DMS 273 treated with DMSO at 0.1 percent for 48 hours (cell line): Measurements from ENCODE around the gene CYBA.

Experiments
- DNase-seq: peaks from one replicate; lab custom pipeline; 2025; lab: John Stamatoyannopoulos, UW

The CYBA gene

DNA sequence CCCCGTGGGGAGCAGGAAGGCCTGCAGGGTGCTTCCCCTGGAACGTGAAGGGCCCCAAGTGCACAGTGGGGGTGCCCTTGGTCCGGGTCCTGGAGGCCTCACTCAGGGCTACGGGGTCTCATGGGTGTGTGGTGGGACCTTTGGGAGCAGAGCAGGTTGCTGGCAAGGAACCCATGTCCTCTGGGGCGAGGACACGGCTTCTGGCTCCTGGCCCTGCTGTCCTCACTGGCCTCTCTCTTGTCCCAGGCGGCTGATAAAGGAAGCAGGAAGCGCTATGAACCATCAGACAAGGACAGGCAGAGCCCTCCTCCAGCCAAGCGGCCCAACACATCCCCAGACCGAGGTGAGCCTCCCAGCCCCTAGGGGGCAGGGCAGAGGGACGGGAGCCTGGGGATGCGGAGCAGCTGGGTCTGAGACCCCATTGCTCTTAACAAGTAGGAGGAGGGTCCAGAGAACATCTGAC, 22.3 kb downstream of the CYBA start:
- DNase-seq, result no peak

DNA sequence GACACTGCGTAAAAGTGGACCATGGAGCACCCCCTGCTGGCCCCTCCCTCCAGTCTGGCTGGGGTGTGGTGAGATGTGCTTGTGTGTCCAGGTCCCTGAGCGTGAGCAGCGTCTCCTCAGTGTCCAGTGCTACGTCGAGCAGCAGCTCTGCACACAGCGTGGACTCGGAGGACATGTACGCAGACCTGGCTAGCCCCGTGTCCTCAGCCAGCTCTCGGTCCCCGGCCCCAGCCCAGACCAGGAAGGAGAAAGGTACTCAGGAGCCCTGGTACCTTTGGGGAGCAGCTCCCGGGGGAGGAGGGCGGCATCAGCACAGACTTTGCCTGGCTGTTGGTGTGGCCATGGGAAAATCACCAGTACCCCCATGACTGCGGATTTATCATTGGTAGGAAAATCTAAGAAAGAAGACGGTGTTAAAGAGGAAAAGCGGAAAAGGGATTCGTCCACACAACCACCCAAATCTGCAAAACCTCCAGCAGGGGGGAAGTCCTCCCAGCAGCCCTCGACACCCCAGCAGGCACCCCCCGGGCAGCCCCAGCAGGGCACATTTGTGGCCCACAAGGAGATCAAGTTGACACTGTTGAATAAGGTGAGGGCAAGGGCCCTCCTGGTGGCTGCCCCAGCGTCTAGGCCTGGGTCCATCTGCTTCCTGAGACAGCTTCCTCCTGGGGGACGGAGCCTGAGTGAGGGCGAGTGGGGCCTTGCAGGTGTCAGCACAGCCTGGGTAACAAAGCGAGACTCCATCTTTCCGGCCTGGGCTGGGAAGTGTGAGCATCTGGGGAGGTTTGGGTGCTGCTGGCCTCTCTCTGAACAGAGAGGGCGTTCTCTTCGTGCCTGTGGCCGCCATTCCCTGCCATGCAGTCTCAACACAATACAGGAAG, 23.1 kb downstream of the CYBA start:
- no peak for DNase-seq

DNA sequence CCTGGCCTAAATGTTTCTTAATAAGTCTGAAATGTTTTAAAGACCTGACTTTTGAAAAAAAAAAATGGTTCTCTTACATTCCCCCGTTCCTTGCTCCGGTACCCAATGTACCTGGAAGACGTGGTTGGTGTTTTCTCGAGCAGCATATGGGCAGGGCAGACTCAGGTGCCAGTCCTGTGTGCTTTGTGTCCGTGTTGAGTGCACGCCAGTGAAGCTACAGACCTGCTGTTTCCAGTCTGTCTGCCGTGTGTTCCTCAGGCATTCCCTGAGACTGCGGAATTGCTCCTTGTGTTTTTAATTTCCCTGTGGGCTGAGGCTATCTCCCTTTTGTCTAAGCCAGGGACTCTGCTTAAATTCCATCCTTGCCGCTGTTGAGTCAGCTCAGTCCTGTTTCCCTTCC, 24.2 kb downstream of the CYBA start:
- no peak for DNase-seq

DNA sequence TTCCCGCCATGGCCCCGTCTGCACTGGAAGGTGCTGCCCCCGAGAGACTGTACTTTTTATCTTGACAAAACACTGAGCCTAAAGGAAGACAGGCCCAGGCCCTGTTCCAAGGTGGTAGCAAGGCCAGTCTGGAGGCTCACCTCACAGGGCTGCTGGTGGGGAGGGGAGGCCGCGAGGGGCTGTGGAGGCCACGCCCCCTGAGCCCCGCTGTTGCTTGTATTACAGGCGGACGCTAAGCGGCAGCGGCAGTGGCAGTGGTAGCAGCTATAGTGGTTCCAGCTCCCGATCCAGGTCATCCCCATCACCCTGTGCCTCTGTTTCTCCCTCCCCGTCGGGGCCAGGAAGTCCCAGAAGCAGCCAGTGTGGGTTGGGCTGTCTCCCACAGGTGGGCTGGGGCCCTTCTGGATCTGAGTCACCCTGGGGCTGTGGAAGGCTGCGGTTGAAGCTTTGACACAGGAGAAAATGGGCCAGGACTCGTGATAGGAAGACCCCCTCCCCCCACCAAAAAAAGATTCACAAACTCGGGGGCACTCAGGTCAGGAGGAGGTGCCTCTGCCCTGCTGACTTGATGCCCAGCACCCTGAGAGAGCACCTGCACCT, 25.8 kb downstream of the CYBA start:
- DNase-seq, result no peak

DNA sequence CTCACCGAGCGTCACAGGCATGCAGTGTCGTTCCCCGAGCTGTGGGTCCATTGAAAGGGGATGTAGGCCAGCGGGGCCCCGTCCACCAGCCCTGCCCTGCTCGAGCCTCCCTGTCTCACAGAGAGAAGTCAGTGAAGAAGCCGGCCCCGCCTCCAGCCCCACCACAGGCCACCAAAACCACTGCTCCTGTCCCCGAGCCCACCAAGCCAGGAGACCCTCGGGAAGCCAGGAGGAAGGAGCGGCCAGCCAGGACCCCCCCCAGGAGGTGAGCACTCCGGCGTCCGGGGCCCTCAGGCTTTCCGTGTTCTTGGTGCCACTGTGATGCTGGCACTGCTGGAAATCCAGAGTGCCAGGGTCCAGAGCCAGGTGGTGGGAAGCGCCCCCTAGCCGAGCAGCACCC, 26.4 kb downstream of the CYBA start:
- no peak for DNase-seq

DNA sequence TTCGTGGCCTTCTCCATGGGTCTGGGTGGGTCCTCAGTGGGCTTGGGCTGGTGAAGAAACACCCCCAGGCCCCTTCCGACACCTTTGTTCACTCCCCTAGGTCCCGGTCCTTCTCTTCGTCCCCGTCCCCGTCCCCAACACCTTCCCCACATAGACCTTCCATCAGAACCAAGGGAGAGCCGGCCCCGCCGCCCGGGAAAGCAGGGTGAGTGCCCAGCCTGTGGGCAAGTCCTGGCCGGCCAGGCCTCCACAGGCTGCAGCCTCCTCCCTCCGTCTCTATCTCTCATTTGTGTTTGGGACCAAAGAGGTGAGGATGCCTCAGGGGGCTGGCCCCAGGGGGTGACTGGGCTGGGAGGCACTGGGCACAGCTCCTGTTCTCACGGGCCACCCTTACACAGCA, 27.0 kb downstream of the CYBA start:
- no peak for DNase-seq

DNA sequence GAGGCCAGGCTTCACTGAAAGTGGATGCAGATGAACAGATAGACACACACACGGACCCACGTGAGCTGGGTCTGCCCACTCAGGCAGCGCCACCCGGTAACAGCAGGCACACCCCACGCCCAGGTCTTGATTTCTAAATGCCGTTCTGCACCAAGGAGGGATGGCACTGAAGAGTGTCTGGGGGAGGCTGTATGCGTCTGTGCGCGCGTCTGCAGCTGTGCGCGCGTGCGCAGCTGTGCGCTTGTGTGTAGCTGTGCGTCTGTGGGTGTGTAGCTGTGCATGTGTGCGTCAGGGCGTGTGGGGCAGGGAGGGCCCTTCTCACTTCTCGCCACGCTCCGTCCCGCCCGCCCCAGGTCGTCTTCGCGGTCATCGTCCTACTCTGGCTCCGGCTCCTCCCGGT, 28.0 kb downstream of the CYBA start:
- DNase-seq, result no peak

DNA sequence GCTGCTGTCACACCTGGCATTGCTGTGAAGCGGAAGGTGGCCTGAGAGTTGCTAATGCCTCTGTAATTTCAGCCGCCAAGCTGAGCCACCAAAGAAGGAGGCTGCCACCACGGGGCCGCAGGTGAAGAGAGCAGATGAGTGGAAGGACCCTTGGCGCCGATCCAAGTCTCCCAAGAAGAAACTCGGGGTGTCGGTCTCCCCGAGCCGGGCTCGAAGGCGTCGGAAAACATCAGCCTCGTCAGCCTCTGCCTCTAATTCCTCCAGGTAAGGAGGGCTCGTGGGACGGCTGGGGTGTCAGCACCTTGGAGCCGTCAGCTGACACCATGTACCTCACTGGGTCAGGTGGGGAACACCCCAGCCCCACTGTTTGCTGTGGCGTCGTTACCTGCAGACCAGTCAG, 28.7 kb downstream of the CYBA start:
- no peak for DNase-seq

DNA sequence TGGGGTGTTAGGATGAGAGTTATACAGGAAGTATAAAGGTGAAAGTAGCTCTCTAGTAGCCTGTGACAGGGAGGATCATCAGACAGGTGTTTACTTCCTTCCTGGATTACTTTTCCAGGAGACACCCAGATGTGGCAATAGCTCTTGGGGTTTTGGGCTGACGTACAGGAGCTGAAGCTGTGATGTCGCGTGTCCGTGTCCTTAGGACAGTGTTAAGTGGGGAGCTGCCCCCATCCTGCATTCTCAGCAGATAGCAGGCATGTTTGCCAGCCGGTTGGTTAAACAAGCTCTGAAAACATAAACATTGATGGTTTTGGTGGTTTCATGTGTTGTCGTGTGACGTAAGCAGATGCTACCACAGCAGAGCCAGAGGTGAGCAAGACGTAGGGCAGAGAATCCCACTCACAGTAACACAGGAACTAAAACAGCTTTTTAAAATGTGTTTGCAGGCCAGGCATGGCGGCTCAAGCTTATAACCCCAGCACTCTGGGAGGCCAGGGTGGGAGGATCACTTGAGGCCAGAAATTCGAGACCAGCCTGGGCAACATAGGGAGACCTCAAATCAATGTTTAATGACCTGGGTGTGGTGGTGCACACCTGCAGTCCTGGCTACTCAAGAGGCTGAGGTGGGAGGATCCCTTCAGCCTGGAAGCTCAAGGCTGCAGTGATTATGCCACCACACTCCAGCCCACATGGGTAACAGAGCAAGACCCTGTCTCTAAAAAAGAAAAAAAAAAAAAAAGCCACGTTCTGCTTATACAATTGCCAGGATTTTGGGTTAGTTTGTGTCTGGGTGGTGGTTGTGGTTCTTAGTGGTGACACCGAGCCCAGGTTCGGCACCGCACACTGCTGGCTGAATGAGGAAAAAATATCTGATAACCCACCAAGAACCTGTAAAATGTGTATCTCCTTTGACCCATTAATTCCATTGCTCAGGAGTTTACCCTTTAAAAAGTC, 30.7 kb downstream of the CYBA start:
- no peak for DNase-seq

DNA sequence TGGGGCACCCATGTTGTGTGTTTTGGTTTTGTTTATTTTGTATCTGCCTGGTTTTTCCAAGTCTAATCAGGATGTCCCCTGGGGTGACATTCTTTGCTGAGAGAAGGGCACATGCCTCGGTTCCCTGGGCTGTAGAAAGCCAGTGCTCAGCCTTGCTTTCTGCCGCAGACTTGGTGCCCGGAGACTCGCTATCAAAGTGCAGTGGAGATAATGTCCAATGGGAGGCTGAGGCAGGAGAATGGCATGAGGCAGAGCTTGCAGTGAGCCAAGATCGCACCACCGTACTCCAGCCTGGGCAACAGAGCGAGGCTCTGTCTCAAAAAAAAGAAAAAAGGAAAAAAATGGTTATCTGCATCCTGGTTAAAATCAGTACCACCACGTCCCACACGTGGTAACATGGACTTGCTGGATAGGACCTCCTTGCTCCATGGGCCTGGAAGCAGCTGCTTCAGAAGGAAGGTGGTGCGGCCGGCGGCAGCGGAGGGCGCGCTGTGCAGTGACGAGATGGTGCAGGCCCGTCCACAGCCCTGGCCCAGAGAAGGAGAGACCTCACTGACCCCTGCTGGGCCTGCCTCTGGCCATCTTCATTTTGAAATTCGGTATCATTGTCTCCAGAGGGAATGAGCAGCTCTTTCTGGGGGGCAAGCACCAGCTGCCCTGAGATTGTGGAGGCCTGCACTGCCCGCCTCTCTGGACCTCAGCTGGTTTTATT, 31.7 kb downstream of the CYBA start:
- no peak for DNase-seq

DNA sequence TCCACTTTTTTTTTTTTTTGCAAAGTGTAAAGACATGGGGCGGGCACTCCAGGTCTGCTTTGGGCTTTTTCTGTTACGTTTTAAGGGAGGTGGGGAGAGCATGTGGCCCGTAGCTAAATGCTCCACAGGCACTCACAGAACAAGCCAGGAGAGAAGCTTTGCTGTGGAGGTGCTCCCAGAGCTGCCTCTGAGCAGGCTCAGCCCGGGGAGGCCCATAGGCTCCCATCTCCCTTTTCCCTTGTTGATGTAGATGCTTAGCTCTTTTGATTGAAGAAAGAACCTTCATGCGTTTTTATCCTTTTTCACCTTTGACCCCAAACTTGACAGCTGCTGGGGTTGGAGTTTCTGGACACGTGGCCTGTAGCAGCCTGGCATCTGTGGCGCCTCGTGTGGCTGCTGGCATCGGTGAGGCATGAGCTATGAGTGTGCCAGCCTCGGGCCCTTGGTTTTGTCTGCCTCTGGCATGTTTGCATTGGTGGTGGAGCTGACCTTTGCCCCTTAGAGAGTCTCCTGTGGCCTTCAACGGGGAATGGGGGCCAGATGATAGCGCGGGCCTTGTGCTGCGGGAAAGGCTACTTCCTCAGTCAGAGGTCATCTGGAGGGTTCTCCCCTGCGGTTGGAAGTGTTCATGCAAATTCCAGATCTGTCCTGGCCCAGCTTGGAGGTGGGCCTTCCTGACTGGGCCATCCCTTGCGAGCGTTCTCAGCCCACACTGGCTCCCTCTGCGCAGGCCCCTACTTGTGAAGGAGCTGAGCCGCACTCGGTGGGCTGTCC, 32.5 kb downstream of the CYBA start:
- no peak for DNase-seq

DNA sequence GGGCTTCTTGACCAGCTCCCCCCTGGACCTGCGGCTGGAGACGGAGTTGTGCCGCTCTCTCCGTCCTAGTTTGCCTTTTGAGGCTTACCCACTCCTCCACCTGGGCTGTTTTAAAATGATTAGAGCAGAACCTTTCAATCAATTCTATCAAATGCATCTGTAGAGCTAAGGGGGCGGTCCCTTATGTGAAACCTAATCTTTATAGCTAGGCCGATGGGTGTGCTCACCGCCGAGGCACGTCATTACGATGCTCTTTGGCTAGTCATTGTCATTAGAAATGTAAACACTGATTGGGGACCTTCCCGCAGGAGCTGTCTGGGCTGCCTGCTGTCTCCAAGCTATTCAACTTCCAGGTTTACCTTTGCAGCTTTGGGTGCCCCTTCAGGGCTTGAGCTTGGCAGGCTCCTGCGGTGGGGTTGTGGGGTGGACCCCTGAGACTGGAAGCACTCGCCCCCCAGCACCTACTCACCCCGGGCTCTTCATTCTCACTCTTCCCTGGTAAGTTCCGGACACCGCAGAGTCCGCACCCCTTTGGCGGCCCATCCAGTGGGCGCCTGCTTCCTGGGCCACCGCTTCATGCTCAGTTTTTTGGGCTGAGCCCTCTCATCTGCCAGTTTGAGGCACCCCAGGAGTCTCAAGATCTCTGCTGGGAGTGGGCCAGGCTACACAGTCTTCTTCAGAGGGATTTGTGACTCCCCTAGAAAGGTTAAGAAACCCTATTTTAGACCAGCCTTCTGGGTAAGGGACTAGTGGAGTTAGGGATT, 33.4 kb downstream of the CYBA start:
- no peak for DNase-seq

DNA sequence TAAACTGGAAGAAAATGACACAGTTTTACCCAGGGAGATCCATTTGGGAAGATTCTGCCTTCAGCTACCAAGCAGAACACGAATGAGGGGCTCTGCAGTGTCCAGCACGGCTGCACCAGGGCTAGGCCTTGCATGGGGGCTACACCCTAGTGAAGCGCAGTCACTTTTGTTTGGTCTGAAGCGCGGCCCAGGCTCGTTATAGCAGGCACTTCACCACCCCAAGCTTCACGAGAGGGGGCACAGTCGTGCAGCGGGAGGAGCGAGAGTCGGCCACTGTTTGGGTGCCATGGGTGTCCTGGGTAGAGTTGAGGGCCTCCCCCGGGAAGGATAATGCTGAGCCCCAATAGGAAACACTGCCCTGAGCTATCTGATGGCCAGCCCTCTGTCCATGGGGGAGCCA, 34.1 kb downstream of the CYBA start:
- DNase-seq, result no peak

DNA sequence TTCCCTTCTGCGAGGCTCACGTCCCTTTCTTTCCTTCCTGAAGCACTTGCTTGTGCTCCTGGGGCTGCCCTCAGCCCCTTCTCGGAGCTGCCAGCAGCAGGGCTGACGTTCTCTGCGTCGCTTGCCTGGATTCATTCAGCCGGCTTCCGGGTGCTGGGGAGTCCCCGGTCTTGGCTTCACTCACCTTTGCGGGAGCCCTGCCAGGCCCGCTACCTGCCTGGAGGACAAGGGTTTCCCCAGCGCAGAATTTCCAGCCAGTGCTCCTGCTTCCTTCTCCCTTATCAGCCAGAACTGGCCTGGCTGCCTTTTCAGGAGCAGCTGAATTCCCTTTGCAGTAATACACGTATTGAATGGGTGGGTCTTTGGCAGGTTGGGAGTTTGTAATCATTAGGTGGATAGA, 34.5 kb downstream of the CYBA start:
- DNase-seq, result no peak

DNA sequence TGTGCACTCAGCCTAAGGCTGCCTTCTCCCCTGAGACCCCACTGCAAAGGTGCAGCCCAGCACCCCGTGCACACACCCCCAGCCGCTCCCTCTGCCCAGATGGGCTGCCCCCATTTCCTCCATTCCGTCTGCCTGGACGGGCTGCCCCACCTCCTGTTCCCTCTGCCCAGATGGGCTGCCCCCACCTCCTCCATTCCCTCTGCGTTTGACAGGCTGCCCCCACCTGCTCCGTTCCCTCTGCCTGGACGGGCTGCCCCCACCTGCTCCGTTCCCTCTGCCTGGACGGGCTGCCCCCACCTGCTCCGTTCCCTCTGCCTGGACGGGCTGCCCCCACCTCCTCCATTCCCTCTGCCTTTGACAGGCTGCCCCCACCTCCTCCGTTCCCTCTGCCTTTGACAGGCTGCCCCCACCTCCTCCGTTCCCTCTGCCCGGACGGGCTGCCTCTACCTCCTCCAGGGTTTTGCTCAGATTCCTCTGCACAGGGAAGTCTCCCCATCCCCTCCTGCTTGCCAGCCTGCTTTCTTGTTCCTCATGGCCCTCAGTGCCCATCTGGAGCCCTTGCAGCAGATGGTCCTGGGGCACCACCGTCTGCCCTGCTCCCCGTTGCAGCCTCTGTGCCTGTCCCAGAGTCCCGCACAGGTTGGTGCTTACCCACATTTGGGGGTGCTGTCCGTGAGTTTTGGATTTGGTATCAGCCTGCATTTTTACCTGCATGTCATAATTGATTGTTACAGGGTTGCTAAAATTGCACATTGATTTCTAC, 35.9 kb downstream of the CYBA start:
- peak; percentile 53 for DNase-seq

DNA sequence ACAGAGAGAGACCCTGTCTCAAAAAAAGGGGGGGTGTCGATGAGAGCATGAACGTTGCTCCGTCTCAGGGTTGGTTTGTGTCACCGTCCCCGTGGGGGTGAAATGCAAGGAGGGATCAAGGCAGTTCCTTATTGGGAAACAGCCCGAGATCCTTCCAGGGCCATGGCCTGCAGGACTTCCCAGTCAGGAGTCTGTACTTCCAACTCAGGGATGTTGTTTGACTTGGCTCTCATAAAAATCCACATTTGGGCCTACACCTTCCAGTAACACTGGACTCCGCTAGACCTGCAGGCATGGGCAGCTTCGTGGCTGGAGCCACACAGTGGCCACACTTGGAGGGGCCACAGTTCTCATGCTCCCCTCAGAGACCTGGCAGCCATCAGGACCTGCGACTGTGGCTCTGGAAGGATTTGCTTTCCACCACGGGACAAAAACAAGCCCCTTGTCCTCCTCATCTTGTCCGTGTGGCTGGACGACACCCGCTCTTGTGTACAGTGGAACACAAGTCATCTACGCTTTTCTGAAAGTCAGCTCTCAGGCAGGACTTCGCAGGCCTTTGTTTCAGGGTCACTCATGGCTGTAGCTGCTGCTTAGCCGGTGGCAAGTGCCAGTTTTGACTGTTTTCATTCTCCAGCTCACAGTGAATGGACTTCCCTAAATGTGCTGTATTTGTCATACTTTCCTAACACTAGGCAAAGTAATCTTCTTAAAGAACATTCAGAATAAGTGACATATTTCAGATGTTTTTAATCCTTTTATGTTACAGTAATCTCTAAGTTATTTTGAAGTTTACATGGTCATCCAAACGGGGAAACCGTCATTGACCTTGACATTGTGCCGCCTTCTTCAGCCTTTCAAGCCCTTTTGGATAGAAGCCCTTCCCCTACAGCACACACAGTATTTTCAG, 36.7 kb downstream of the CYBA start:
- DNase-seq, result no peak

DNA sequence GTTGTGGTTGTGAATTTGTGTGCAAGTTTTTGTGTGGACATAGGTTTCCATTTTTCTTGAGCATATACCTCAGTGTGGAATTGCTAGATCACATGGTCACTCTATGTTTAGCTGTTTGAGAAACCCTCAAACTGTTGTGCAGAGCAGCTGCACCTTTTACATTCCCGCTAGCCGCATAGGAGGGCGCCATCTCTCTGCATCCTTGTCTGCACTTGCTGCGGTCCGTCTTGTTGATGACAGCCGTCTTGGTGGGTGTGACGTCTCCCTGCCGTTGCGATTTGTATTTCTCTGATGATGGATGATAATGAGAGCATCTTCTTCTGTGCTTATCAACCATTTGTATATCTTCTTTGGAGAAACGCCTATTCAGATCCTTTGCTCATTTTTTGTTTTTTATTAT, 37.6 kb downstream of the CYBA start:
- no peak for DNase-seq
